Measurements from ENCODE around the gene CCSER1.

Gene CCSER1

GRCh38 chr4:90922174-90922573, 795.0 kb downstream of the CCSER1 start:
- Histone ChIP-seq H3K27ac (ENCODE audit: low read length) (no peak overlapping the region), H3K9me3 (ENCODE audit: insufficient read depth, low read depth, low read length) (no peaks in the 10 kb centered on the region), H3K4me1 (ENCODE audit: insufficient read depth, low read length) (no peaks in the 10 kb centered on the region), H3K36me3 (ENCODE audit: insufficient read depth, low read depth, low read length) (no peaks in the 10 kb centered on the region), H3K9ac (ENCODE audit: low read depth, low read length) (no peak overlapping the region), H3K4me3 (ENCODE audit: low read length) (no peak overlapping the region), H3K27me3 (ENCODE audit: insufficient read depth, low read length) (no peaks in the 10 kb centered on the region)

- Histone ChIP-seq H3K36me3 (ENCODE audit: insufficient read depth, low read depth, low read length) (no peaks in the 10 kb centered on the region), H3K9me3 (ENCODE audit: insufficient read depth, low read depth, low read length) (no peaks in the 10 kb centered on the region), H3K27me3 (ENCODE audit: insufficient read depth, low read length) (no peaks in the 10 kb centered on the region), H3K27ac (ENCODE audit: low read length) (no peak overlapping the region), H3K4me3 (ENCODE audit: low read length) (no peak overlapping the region), H3K4me1 (ENCODE audit: insufficient read depth, low read length) (no peaks in the 10 kb centered on the region), H3K9ac (ENCODE audit: low read depth, low read length) (no peak overlapping the region)
Observed at GRCh38 chr4:90926957-90927356, 799.8 kb downstream of the CCSER1 start.

DNA sequence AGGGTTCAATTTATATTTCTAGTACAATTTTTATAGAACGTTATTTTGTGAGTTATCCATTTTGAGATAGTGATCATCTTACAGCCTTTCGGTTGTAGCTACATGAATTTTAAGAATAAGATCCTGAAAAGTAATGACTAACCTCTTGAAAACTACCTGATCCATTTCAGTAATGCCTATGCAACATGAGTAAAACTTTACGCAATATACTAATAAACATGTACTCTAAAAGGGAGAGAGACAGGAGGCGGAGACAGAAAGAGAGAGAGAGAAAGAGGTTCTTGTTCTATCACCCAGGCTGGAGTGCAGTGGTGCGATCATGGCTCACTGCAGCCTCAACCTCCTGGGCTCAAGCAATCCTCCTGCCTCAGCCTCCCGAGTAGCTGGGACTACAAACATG, 816.1 kb downstream of the CCSER1 start:
- no peaks in the 10 kb centered on the region for H3K36me3 ChIP-seq (ENCODE audit: insufficient read depth, low read depth, low read length)
- H3K4me3 ChIP-seq (ENCODE audit: low read length) = no peak overlapping the region
- no peaks in the 10 kb centered on the region for H3K4me1 ChIP-seq (ENCODE audit: insufficient read depth, low read length)
- no peak overlapping the region for H3K9ac ChIP-seq (ENCODE audit: low read depth, low read length)
- H3K27ac ChIP-seq (ENCODE audit: low read length) = no peak overlapping the region
- no peaks in the 10 kb centered on the region for H3K9me3 ChIP-seq (ENCODE audit: insufficient read depth, low read depth, low read length)
- no peaks in the 10 kb centered on the region for H3K27me3 ChIP-seq (ENCODE audit: insufficient read depth, low read length)

DNA sequence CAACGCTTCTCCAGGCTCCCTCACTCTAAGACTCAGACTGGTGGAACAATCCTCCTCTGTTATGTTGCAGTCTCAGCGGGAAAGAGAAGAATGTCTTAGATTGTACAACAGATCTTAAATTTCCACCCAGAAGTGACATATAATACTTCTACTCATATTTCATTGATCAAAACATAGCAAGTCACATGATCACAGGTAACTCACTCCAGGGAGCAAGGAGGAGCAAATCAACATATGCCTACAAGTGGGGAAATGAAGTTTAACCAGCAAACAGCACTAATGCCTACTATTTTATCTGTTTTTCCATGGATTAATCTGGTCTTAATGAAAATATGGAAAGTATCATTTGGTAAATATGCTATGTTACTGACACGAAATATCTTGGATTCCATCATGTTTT, 819.8 kb downstream of the CCSER1 start:
- Histone ChIP-seq H3K27ac (ENCODE audit: low read length) (no peak overlapping the region), H3K4me1 (ENCODE audit: insufficient read depth, low read length) (no peaks in the 10 kb centered on the region), H3K36me3 (ENCODE audit: insufficient read depth, low read depth, low read length) (no peaks in the 10 kb centered on the region), H3K9ac (ENCODE audit: low read depth, low read length) (no peak overlapping the region), H3K9me3 (ENCODE audit: insufficient read depth, low read depth, low read length) (no peaks in the 10 kb centered on the region), H3K27me3 (ENCODE audit: insufficient read depth, low read length) (no peaks in the 10 kb centered on the region), H3K4me3 (ENCODE audit: low read length) (no peak overlapping the region)

DNA sequence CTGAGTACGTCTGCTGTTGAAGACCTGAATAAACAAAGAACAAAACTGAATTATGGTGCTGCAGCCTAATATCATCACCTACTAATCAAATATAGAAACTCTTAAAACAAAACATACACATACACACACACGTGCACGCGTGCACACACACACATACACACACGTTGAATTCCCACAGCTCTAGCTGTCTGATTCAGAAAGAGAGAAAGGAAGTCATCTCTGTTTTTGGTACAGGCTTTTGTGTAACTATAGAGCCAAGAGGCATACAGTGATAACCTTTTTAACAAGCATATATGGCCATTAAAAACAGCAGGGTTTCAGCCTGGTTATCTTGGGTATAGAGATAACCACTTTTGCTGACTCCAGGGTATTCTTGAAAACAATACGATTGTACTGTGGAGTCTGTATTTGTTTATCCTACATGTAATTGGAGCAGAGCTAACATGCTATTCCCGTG, 823.2 kb downstream of the CCSER1 start:
- Histone ChIP-seq H3K27me3 (ENCODE audit: insufficient read depth, low read length) (no peaks in the 10 kb centered on the region), H3K9ac (ENCODE audit: low read depth, low read length) (no peak overlapping the region), H3K36me3 (ENCODE audit: insufficient read depth, low read depth, low read length) (no peaks in the 10 kb centered on the region), H3K4me3 (ENCODE audit: low read length) (no peak overlapping the region), H3K9me3 (ENCODE audit: insufficient read depth, low read depth, low read length) (no peaks in the 10 kb centered on the region), H3K27ac (ENCODE audit: low read length) (no peak overlapping the region), H3K4me1 (ENCODE audit: insufficient read depth, low read length) (no peaks in the 10 kb centered on the region)

DNA sequence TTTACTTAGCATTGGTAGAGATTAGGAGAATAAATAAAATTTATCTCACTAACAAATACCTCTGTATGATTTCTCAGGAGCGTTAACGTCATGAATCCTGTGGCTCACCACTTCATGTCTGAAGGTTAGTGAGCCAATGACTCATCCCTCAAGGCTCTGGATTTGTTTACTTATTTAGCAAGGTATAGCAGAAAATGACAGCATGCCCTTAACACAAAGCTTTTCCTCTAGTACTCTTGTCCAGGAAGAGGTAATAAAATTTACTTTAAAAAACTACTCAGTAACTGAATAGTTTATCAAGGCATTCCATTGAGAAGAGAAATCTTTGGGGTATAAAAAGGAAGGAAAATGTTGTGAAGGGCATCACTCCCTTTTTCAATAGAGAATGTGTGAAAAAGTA, 823.8 kb downstream of the CCSER1 start:
- Histone ChIP-seq H3K27me3 (ENCODE audit: insufficient read depth, low read length) (no peaks in the 10 kb centered on the region), H3K9ac (ENCODE audit: low read depth, low read length) (no peak overlapping the region), H3K36me3 (ENCODE audit: insufficient read depth, low read depth, low read length) (no peaks in the 10 kb centered on the region), H3K27ac (ENCODE audit: low read length) (no peak overlapping the region), H3K4me3 (ENCODE audit: low read length) (no peak overlapping the region), H3K4me1 (ENCODE audit: insufficient read depth, low read length) (no peaks in the 10 kb centered on the region), H3K9me3 (ENCODE audit: insufficient read depth, low read depth, low read length) (no peaks in the 10 kb centered on the region)

- Histone ChIP-seq H3K9me3 (ENCODE audit: insufficient read depth, low read depth, low read length) (no peaks in the 10 kb centered on the region), H3K4me3 (ENCODE audit: low read length) (no peak overlapping the region), H3K9ac (ENCODE audit: low read depth, low read length) (no peak overlapping the region), H3K27ac (ENCODE audit: low read length) (no peak overlapping the region), H3K4me1 (ENCODE audit: insufficient read depth, low read length) (no peaks in the 10 kb centered on the region), H3K36me3 (ENCODE audit: insufficient read depth, low read depth, low read length) (no peaks in the 10 kb centered on the region), H3K27me3 (ENCODE audit: insufficient read depth, low read length) (no peaks in the 10 kb centered on the region)
Observed at GRCh38 chr4:90958256-90958895, 831.2 kb downstream of the CCSER1 start.

DNA sequence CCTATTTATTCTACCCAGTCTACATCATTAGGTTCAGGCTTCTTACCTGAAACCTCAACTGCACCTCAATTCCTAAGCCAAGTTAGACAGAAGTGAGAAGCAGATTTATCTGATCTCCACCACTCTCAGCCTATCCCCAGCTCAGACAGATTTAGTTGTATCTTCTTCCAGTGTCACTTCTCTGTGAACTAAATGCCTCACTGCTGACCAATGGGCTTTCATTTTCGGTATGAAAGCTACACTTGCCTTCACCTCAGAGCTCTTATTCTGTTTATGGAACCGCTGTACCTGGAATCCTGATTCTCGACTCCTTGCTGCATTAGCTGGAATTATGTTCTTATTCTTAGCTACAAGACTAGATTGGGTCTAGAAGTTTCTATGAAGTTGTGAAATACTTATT, 833.2 kb downstream of the CCSER1 start:
- Histone ChIP-seq H3K9me3 (ENCODE audit: insufficient read depth, low read depth, low read length) (no peaks in the 10 kb centered on the region), H3K9ac (ENCODE audit: low read depth, low read length) (no peak overlapping the region), H3K36me3 (ENCODE audit: insufficient read depth, low read depth, low read length) (no peaks in the 10 kb centered on the region), H3K4me1 (ENCODE audit: insufficient read depth, low read length) (no peaks in the 10 kb centered on the region), H3K27ac (ENCODE audit: low read length) (no peak overlapping the region), H3K27me3 (ENCODE audit: insufficient read depth, low read length) (no peaks in the 10 kb centered on the region), H3K4me3 (ENCODE audit: low read length) (no peak overlapping the region)

DNA sequence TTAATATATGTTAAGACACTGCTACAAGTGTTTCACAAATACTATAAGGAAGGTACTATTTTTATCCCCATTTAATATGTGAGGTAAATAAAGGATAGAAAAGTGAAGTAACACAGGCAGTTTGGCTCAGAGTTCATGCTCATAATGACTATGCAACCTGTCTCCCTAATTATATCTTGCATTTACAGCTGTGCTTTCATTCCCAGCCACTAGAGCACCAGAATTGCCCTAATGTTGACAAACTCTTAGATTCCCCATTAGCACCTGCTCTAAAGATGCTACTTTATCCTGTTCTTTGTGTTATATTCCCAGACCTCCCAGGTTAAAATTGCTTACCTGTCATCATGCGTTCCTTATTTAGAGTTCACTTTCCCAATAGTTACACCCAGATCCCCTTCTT, 833.6 kb downstream of the CCSER1 start:
- Histone ChIP-seq H3K4me3 (ENCODE audit: low read length) (no peak overlapping the region), H3K27ac (ENCODE audit: low read length) (no peak overlapping the region), H3K36me3 (ENCODE audit: insufficient read depth, low read depth, low read length) (no peaks in the 10 kb centered on the region), H3K9ac (ENCODE audit: low read depth, low read length) (no peak overlapping the region), H3K4me1 (ENCODE audit: insufficient read depth, low read length) (no peaks in the 10 kb centered on the region), H3K9me3 (ENCODE audit: insufficient read depth, low read depth, low read length) (no peaks in the 10 kb centered on the region), H3K27me3 (ENCODE audit: insufficient read depth, low read length) (no peaks in the 10 kb centered on the region)

DNA sequence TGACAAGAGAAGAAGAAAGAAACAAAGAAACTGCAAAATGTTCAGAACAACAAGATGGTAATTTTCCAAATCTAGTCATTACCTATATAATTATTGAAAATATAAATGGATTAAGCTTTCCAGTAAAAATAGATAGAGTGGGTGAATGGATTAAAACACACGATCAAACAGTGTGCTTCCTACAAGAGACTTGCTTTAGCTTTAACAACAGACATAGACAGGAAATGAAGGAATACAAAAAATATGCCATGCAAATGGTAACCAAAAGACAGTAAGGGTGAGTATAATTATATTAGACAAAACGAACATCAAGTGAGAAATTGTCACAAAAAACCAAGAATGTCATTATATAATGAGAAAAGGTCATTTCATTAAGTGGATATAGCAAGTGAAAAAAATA, 842.8 kb downstream of the CCSER1 start:
- H3K9me3 ChIP-seq (ENCODE audit: insufficient read depth, low read depth, low read length) = no peaks in the 10 kb centered on the region
- H3K27ac ChIP-seq (ENCODE audit: low read length) = no peak overlapping the region
- H3K9ac ChIP-seq (ENCODE audit: low read depth, low read length) = no peak overlapping the region
- no peaks in the 10 kb centered on the region for H3K4me1 ChIP-seq (ENCODE audit: insufficient read depth, low read length)
- H3K27me3 ChIP-seq (ENCODE audit: insufficient read depth, low read length) = no peaks in the 10 kb centered on the region
- H3K36me3 ChIP-seq (ENCODE audit: insufficient read depth, low read depth, low read length) = no peaks in the 10 kb centered on the region
- H3K4me3 ChIP-seq (ENCODE audit: low read length) = no peak overlapping the region

GRCh38 chr4:90977726-90978125, 850.5 kb downstream of the CCSER1 start:
- Histone ChIP-seq H3K27me3 (ENCODE audit: insufficient read depth, low read length) (no peaks in the 10 kb centered on the region), H3K9ac (ENCODE audit: low read depth, low read length) (no peak overlapping the region), H3K9me3 (ENCODE audit: insufficient read depth, low read depth, low read length) (no peaks in the 10 kb centered on the region), H3K4me1 (ENCODE audit: insufficient read depth, low read length) (no peaks in the 10 kb centered on the region), H3K36me3 (ENCODE audit: insufficient read depth, low read depth, low read length) (no peaks in the 10 kb centered on the region), H3K27ac (ENCODE audit: low read length) (no peak overlapping the region), H3K4me3 (ENCODE audit: low read length) (no peak overlapping the region)

- no peaks in the 10 kb centered on the region for H3K36me3 ChIP-seq (ENCODE audit: insufficient read depth, low read depth, low read length)
- H3K9me3 ChIP-seq (ENCODE audit: insufficient read depth, low read depth, low read length) = no peaks in the 10 kb centered on the region
- H3K27me3 ChIP-seq (ENCODE audit: insufficient read depth, low read length) = no peaks in the 10 kb centered on the region
- no peak overlapping the region for H3K9ac ChIP-seq (ENCODE audit: low read depth, low read length)
- no peaks in the 10 kb centered on the region for H3K4me1 ChIP-seq (ENCODE audit: insufficient read depth, low read length)
- H3K27ac ChIP-seq (ENCODE audit: low read length) = no peak overlapping the region
- no peak overlapping the region for H3K4me3 ChIP-seq (ENCODE audit: low read length)
Observed at GRCh38 chr4:90979556-90979955, 852.4 kb downstream of the CCSER1 start.

Measured in iPS-20b (cell line).